ENCODE data around the gene PERM1. TPM values are rescaled to one million over a fixed set of nuclear protein-coding genes. Genes with fewer than 3 reads are reported as not detected.
A peak's percentile ranks its signal among the peaks of the same experiment; 100 is the strongest.

Gene PERM1
- total and polyA plus RNA-seq, 2 donors (not counting 1 experiment from before 2014, with no cell fraction given), result not detected

DNA sequence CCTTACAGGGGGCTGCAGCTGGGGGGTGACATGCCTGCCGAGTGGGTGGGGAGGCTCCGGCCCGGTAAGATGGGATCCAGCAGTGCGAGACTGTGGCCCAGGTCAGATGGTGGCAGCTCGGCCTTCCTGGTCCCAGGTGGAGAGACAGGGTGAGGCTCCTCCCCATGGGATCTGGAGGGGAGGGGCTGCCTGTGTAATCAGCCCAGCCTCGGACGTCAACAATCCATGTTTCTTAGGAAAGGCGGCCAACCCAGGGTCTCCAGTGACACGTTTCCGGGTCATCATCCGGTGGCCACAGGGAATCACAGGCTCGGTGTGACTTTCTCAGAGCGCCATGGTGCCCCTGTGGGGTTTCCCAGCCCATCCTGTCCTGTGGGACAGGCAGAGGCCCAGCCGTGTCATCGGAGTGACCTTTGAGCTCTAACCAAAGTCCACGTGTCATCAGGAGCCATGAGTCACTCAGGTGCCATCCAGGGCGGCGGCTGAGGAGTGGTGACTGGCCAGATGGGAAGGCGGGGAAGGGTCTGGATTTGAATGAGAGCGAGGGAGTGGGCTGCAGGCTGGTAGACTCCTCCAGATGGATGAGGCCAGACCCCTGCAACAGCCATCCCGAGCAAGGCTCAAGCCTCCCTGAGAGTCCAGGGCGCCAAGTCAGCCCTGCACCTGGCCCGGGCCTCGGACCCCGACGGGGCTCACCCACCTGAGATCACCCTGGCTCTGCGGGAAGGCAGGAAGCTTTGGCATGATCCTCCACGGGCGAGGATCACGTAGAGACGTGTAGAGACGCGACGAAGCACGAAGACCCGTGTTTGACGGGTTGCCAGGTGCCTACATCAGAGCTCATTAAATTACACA lies 24.6 kb upstream of the PERM1 start:
- Mint-ChIP-seq H3K4me1 (peaks cover 15% of the 10 kb centered on the region), H3K27me3 (peaks cover 28% of the 10 kb centered on the region), H3K9me3 (ENCODE audit: insufficient read depth) (no peaks in the 10 kb centered on the region), H3K4me3 (no peak overlapping the region), H3K27ac (no peak overlapping the region)
- intact Hi-C loops (cut with micrococcal nuclease), result no loop called here
- no peak overlapping the region for H3K4me3 ChIP-seq (ENCODE audit: control extremely low read depth in 1 of 5, extremely low read depth in 1 of 5, insufficient read depth in 1 of 5, low read depth in 2 of 5, low read length in 4 of 5)
- H3K27ac ChIP-seq (ENCODE audit: low read length in 2 of 2), result no peak overlapping the region
- ChIA-PET POLR2A (no interaction called here), CTCF (interaction anchor here (1.0 to 1.4 kb wide), 2 partner anchors 9 to 22 kb away, joined by 3 to 4 read pairs; no protein-coding TSS in a partner anchor)
- H3K4me1 ChIP-seq (ENCODE audit: control insufficient read depth in 2 of 2, insufficient read depth in 2 of 2, low read length in 2 of 2), result peaks cover 12 to 23% of the 10 kb centered on the region in 2 donors
- ATAC-seq (ENCODE audit: low read depth) (no peak), DNase-seq (peak; percentile 26)
- H3K27me3 ChIP-seq (replicated peaks in 1 of 4; ENCODE audit: control extremely low read depth in 1 of 4, control insufficient read depth in 3 of 4, insufficient read depth in 4 of 4, low read length in 3 of 4), result peaks cover 0 to 50% (median 32%) of the 10 kb centered on the region in 4 experiments
- no peaks in the 10 kb centered on the region for H4K20me1 ChIP-seq (ENCODE audit: control insufficient read depth, insufficient read depth, low read length, poor library complexity, severe bottlenecking)
- no peak for TF ChIP-seq EZH2 (IDR thresholded peaks at IDR 0.05; ENCODE audit: borderline replicate concordance, insufficient read depth, low read depth, low read length, poor library complexity, severe bottlenecking)
- TF ChIP-seq, protein P1, sequence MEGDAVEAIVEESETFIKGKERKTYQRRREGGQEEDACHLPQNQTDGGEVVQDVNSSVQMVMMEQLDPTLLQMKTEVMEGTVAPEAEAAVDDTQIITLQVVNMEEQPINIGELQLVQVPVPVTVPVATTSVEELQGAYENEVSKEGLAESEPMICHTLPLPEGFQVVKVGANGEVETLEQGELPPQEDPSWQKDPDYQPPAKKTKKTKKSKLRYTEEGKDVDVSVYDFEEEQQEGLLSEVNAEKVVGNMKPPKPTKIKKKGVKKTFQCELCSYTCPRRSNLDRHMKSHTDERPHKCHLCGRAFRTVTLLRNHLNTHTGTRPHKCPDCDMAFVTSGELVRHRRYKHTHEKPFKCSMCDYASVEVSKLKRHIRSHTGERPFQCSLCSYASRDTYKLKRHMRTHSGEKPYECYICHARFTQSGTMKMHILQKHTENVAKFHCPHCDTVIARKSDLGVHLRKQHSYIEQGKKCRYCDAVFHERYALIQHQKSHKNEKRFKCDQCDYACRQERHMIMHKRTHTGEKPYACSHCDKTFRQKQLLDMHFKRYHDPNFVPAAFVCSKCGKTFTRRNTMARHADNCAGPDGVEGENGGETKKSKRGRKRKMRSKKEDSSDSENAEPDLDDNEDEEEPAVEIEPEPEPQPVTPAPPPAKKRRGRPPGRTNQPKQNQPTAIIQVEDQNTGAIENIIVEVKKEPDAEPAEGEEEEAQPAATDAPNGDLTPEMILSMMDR (IDR thresholded peaks at IDR 0.05), result no peak
- peaks cover 0 to 13% (median 0%) of the 10 kb centered on the region in 3 donors for H3K9me3 ChIP-seq (ENCODE audit: control extremely low read depth in 1 of 3, control insufficient read depth in 2 of 3, insufficient read depth in 1 of 3, low read length in 2 of 3)
- H3K36me3 ChIP-seq (replicated peaks in 1 of 2; ENCODE audit: control extremely low read depth in 1 of 2, control insufficient read depth in 1 of 2, extremely low read depth in 1 of 2, insufficient read depth in 2 of 2, low read length in 1 of 2), result no peaks in the 10 kb centered on the region
- 92% methylated on average over 37 of the region's 37 CpGs for WGBS (ENCODE audit: insufficient coverage)
- H3K79me2 ChIP-seq (ENCODE audit: control insufficient read depth, insufficient read depth, low read length), result no peaks in the 10 kb centered on the region
- no peak overlapping the region for H3K4me2 ChIP-seq (replicated peaks; ENCODE audit: low read depth, low read length, poor library complexity, severe bottlenecking)
- no peak overlapping the region for H3K9ac ChIP-seq (ENCODE audit: low read length)
- H2AFZ ChIP-seq (ENCODE audit: insufficient read depth, low read depth, low read length, poor library complexity, severe bottlenecking), result no peak overlapping the region

DNA sequence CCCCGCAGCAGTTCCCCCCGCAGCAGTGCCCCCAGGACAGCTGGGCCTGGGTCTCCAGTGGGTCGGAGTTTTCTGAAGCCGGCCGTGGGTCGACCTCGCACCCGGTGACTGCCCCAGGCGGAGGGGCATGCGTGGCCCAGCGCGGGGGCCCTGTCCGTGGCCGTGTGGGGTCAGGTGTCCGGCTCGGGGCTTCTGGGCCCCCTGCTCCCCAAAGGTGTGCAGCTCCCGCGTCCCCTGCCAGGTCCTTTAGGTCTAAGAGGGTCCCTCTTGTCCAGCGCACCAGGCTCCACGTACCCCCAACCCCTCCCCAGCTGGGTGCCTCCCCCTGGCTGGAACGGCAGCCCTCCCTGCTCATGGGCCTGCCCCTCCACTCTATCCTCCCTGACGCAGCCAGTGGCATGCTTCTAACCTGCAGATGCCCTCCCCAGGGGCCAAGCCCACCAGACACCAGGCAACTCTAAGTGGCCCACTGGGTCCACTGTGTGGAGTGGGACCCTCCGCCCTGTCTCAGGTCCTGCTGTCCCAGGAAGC lies 23.9 kb upstream of the PERM1 start:
- ChIA-PET CTCF (interaction anchor here (1.0 to 1.4 kb wide), 2 partner anchors 9 to 21 kb away, joined by 3 to 4 read pairs; no protein-coding TSS in a partner anchor), POLR2A (no interaction called here)
- Mint-ChIP-seq H3K9me3 (ENCODE audit: insufficient read depth) (no peaks in the 10 kb centered on the region), H3K27me3 (peaks cover 28% of the 10 kb centered on the region), H3K4me1 (peaks cover 19% of the 10 kb centered on the region), H3K27ac (no peak overlapping the region), H3K4me3 (no peak overlapping the region)
- ATAC-seq (ENCODE audit: low read depth) (no peak), DNase-seq (no peak)
- Histone ChIP-seq H3K79me2 (ENCODE audit: control insufficient read depth, insufficient read depth, low read length) (no peaks in the 10 kb centered on the region), H3K4me1 (ENCODE audit: control insufficient read depth in 2 of 2, insufficient read depth in 2 of 2, low read length in 2 of 2) (peaks cover 19 to 30% of the 10 kb centered on the region in 2 donors), H3K4me3 (ENCODE audit: control extremely low read depth in 1 of 5, extremely low read depth in 1 of 5, insufficient read depth in 1 of 5, low read depth in 2 of 5, low read length in 4 of 5) (no peak overlapping the region), H3K27me3 (replicated peaks in 1 of 4; ENCODE audit: control extremely low read depth in 1 of 4, control insufficient read depth in 3 of 4, insufficient read depth in 4 of 4, low read length in 3 of 4) (peaks cover 0 to 57% (median 35%) of the 10 kb centered on the region in 4 experiments), H3K27ac (ENCODE audit: low read length in 2 of 2) (no peak overlapping the region), H2AFZ (ENCODE audit: insufficient read depth, low read depth, low read length, poor library complexity, severe bottlenecking) (no peak overlapping the region), H3K9ac (ENCODE audit: low read length) (no peak overlapping the region), H4K20me1 (ENCODE audit: control insufficient read depth, insufficient read depth, low read length, poor library complexity, severe bottlenecking) (no peaks in the 10 kb centered on the region), H3K36me3 (replicated peaks in 1 of 2; ENCODE audit: control extremely low read depth in 1 of 2, control insufficient read depth in 1 of 2, extremely low read depth in 1 of 2, insufficient read depth in 2 of 2, low read length in 1 of 2) (no peaks in the 10 kb centered on the region), H3K4me2 (replicated peaks; ENCODE audit: low read depth, low read length, poor library complexity, severe bottlenecking) (no peak overlapping the region), H3K9me3 (ENCODE audit: control extremely low read depth in 1 of 3, control insufficient read depth in 2 of 3, insufficient read depth in 1 of 3, low read length in 2 of 3) (peaks cover 0 to 17% (median 0%) of the 10 kb centered on the region in 3 donors)
- no peak for TF ChIP-seq EZH2 (IDR thresholded peaks at IDR 0.05; ENCODE audit: borderline replicate concordance, insufficient read depth, low read depth, low read length, poor library complexity, severe bottlenecking)
- TF ChIP-seq, protein P1 (IDR thresholded peaks at IDR 0.05), result no peak
- 83% methylated on average over 23 of the region's 23 CpGs for WGBS (ENCODE audit: insufficient coverage)
- intact Hi-C loops (cut with micrococcal nuclease), result no loop called here
